ENCODE results near the gene DSC2. TPM values are rescaled to one million over a fixed set of nuclear protein-coding genes. Genes with fewer than 3 reads are reported as not detected.

DSC2 gene
- total RNA-seq, 1 experiment from 2014 or later, result 0.04 TPM

DNA sequence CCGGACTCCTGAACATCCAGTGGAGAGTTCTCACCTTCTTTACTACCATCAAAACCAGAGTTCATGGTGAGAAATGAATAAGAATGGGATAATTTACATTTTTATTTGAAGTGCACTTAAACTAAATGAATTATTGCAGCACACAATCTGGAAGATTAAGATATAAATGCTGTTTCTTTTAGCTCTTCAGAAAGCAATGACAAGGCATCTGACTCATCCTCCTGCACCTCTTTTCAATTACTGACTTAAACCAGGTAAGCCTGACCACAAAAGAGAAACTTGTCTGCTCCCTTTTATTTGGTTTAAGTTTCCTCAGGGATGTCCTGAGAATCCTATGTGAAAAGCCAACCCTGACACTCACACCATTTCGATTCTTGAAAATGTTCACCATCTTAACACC is 720 bp upstream of the DSC2 start:
- BruUV-seq (replicated peaks), result no TSS peak
- no peak overlapping the region for H3K4me3 ChIP-seq (ENCODE audit: low read depth, low read length, poor library complexity, severe bottlenecking)
- TF ChIP-seq, protein P1, sequence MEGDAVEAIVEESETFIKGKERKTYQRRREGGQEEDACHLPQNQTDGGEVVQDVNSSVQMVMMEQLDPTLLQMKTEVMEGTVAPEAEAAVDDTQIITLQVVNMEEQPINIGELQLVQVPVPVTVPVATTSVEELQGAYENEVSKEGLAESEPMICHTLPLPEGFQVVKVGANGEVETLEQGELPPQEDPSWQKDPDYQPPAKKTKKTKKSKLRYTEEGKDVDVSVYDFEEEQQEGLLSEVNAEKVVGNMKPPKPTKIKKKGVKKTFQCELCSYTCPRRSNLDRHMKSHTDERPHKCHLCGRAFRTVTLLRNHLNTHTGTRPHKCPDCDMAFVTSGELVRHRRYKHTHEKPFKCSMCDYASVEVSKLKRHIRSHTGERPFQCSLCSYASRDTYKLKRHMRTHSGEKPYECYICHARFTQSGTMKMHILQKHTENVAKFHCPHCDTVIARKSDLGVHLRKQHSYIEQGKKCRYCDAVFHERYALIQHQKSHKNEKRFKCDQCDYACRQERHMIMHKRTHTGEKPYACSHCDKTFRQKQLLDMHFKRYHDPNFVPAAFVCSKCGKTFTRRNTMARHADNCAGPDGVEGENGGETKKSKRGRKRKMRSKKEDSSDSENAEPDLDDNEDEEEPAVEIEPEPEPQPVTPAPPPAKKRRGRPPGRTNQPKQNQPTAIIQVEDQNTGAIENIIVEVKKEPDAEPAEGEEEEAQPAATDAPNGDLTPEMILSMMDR (conservative IDR thresholded peaks at IDR 0.05; ENCODE audit: low read depth, low read length), result no peak
- no peak for TF ChIP-seq EZH2 (IDR thresholded peaks at IDR 0.05; ENCODE audit: borderline replicate concordance, low read depth, low read length, poor library complexity, severe bottlenecking)
- CTCF ChIA-PET, result no interaction called here
- intact Hi-C loops (cut with micrococcal nuclease; ENCODE audit: unreplicated experiment), result no loop called here
- H3K36me3 ChIP-seq (ENCODE audit: insufficient read depth, low read length, poor library complexity, severe bottlenecking), result no peaks in the 10 kb centered on the region
- H3K9me3 ChIP-seq (ENCODE audit: low read depth, low read length, poor library complexity, severe bottlenecking), result no peaks in the 10 kb centered on the region
- no peaks in the 10 kb centered on the region for H3K4me1 ChIP-seq (ENCODE audit: insufficient read depth, low read length, poor library complexity, severe bottlenecking)
- H3K27ac ChIP-seq (ENCODE audit: low read depth, low read length, poor library complexity, severe bottlenecking), result no peak overlapping the region
- DNase-seq (ENCODE audit: low spot score), result no peak
- POLR2A ChIA-PET (ENCODE audit: low non-redundant PET), result no interaction called here
- peaks cover 65% of the 10 kb centered on the region for H3K27me3 ChIP-seq (replicated peaks; ENCODE audit: insufficient read depth, low read depth, low read length, poor library complexity)

DNA sequence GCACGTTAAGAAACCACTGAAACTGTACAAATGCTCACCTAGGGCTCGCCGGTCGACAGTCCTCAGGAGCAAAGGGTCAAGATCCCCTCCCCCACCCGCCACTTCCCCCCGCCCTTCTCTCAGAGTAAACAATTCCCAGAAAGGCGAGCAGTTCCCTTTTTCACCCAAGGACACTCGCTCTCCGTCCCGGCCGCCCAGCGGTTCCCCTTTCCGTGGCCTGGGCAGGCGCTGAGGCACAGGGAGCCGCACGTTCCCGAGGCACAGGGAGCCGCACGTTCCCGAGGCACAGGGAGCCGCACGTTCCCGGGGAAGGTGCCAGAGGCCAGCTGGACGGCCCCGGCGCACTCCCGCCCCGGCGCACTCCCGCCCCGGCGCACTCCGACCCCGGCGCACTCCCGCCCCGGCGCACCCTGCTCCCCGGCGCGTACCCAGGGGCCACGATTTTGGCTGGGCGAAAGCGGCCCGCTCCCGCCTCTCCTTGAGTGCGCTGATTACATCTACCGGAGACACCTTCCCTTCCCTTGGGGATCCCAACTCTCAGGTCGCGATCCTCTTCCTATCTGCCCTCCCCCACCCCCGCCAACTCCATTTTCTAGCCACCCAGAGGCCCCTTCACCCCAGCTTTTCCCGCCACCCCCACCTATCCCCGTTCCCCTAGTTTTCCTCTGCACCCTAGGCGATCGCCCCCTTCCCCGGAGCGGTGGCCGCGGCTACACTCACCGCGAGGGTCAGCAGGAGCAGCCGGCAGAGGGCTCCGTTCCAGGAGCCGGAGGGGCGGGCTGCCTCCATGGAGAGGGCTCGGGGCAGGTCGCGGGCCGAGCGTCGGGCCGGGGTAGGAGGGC is 817 bp downstream of the DSC2 start:
- Histone ChIP-seq H3K27me3 (replicated peaks; ENCODE audit: insufficient read depth, low read depth, low read length, poor library complexity) (peaks cover 65% of the 10 kb centered on the region), H3K36me3 (ENCODE audit: insufficient read depth, low read length, poor library complexity, severe bottlenecking) (no peaks in the 10 kb centered on the region), H3K4me3 (ENCODE audit: low read depth, low read length, poor library complexity, severe bottlenecking) (no peak overlapping the region), H3K9me3 (ENCODE audit: low read depth, low read length, poor library complexity, severe bottlenecking) (no peaks in the 10 kb centered on the region), H3K4me1 (ENCODE audit: insufficient read depth, low read length, poor library complexity, severe bottlenecking) (no peaks in the 10 kb centered on the region), H3K27ac (ENCODE audit: low read depth, low read length, poor library complexity, severe bottlenecking) (no peak overlapping the region)
- peak; percentile 67 for TF ChIP-seq EZH2 (IDR thresholded peaks at IDR 0.05; ENCODE audit: borderline replicate concordance, low read depth, low read length, poor library complexity, severe bottlenecking)
- TF ChIP-seq, protein P1 (conservative IDR thresholded peaks at IDR 0.05; ENCODE audit: low read depth, low read length), result no peak
- no TSS peak for BruUV-seq (replicated peaks)
- intact Hi-C loops (cut with micrococcal nuclease; ENCODE audit: unreplicated experiment), result no loop called here
- ChIA-PET CTCF (no interaction called here), POLR2A (ENCODE audit: low non-redundant PET) (no interaction called here)
- no peak for DNase-seq (ENCODE audit: low spot score)

DNA sequence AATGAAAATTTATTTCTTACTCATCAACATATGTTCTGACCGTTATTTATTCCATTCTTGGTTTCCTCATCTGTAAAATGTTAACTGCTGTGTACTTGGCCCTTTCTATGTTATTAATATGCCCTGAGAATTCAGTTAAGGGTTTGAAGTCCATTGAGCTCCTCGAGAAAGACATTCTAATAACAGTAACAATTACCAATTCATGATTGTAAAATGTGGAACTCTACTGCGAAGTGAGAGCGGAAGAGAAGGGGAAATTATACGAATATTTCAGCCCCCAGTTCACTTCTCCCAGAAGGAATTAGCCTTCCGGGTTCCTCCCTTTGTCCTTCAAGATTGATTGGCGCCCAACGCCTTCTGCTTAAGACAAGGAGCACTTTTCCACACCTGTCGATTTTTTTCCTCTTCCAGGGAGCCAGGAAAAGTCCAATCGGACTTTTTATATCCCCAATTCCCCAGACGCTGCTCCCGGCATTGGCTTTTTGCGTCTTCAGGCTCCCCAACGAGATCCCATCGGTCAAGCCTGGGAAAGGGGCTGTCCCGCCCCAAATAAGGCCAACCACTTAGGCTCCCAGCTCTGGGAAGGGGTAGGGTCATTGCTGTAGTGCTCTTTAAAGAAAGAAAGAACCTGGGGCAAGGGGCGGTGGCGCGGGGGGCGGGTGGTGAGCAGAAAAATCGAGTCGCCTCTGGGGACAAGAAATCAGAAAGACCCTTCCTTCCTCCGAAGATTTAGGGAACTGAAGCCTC is 1.6 kb downstream of the DSC2 start:
- intact Hi-C loops (cut with micrococcal nuclease; ENCODE audit: unreplicated experiment), result no loop called here
- POLR2A ChIA-PET (ENCODE audit: low non-redundant PET), result no interaction called here
- Histone ChIP-seq H3K9me3 (ENCODE audit: low read depth, low read length, poor library complexity, severe bottlenecking) (no peaks in the 10 kb centered on the region), H3K36me3 (ENCODE audit: insufficient read depth, low read length, poor library complexity, severe bottlenecking) (no peaks in the 10 kb centered on the region), H3K4me3 (ENCODE audit: low read depth, low read length, poor library complexity, severe bottlenecking) (no peak overlapping the region), H3K27me3 (replicated peaks; ENCODE audit: insufficient read depth, low read depth, low read length, poor library complexity) (peaks cover 65% of the 10 kb centered on the region), H3K4me1 (ENCODE audit: insufficient read depth, low read length, poor library complexity, severe bottlenecking) (no peaks in the 10 kb centered on the region), H3K27ac (ENCODE audit: low read depth, low read length, poor library complexity, severe bottlenecking) (no peak overlapping the region)
- BruUV-seq (replicated peaks), result no TSS peak
- TF ChIP-seq, protein P1 (conservative IDR thresholded peaks at IDR 0.05; ENCODE audit: low read depth, low read length), result no peak
- peak; percentile 15 for TF ChIP-seq EZH2 (IDR thresholded peaks at IDR 0.05; ENCODE audit: borderline replicate concordance, low read depth, low read length, poor library complexity, severe bottlenecking)
- no peak for DNase-seq (ENCODE audit: low spot score)
- CTCF ChIA-PET, result no interaction called here
